ENCODE data around the gene GPHN. TPM values are rescaled to one million over a fixed set of nuclear protein-coding genes. Genes with fewer than 3 reads are reported as not detected.

GPHN gene
- total and polyA plus RNA-seq, 2 of the 4 experiments (the other 2 are of a cell fraction) = 8.0 to 8.1 TPM

DNA sequence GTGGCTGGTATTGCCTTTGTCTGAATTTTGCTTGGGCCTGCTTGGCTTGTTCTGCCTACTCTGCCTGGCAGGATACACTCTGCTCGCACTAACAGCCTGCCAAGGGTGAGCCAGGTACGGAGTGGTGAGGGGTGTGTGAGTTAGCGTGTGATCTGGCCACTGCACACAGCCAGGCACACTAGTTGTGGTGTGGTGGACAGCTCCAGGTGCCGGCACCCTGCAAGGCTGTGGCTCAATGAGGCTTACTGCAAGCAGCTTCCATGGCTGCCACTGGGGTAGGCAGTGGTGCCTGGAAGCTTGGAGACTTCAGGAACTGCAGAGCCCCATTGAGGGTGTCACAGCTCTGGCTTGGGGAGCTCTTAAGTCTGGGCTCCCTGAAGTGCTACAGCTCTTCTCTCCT lies 87.4 kb downstream of the GPHN start:
- Histone ChIP-seq H4K20me1 (ENCODE audit: insufficient read depth, low read length) (no peaks in the 10 kb centered on the region), H2BK120ac (ENCODE audit: low read depth, low read length) (no peak overlapping the region), H3K79me1 (ENCODE audit: low read depth in 1 of 2, low read length in 2 of 2) (no peaks in the 10 kb centered on the region), H2BK5ac (ENCODE audit: low read depth, low read length, poor library complexity, severe bottlenecking) (no peak overlapping the region), H3K18ac (ENCODE audit: low read depth, low read length) (no peak overlapping the region), H2AK9ac (replicated peaks; ENCODE audit: low read depth, low read length, poor library complexity) (no peak overlapping the region), H3K4ac (ENCODE audit: low read depth, low read length) (no peak overlapping the region), H4K8ac (ENCODE audit: low read depth in 2 of 2, low read length in 2 of 2) (no peak overlapping the region), H2AK5ac (ENCODE audit: low read depth, low read length) (no peak overlapping the region), H3K36me3 (ENCODE audit: control insufficient read depth, insufficient read depth, low read length) (no peaks in the 10 kb centered on the region), H2BK20ac (ENCODE audit: low read depth, low read length) (no peak overlapping the region), H2BK15ac (ENCODE audit: low read depth, low read length) (no peak overlapping the region), H2AFZ (replicated peaks; ENCODE audit: low read length, poor library complexity) (no peak overlapping the region), H3K27me3 (ENCODE audit: control insufficient read depth, insufficient read depth, low read length) (no peaks in the 10 kb centered on the region), H3K56ac (ENCODE audit: extremely low read depth, insufficient read depth, low read length) (no peak overlapping the region), H4K5ac (ENCODE audit: low read depth, low read length) (no peak overlapping the region), H3K9me1 (ENCODE audit: insufficient read depth, low read length) (no peaks in the 10 kb centered on the region), H3K4me3 (ENCODE audit: insufficient read depth, low read depth, low read length) (no peak overlapping the region), H3K4me2 (ENCODE audit: low read depth, low read length) (no peak overlapping the region), H3K4me1 (ENCODE audit: control insufficient read depth, insufficient read depth, low read length) (no peaks in the 10 kb centered on the region; the same call in 1 of the 2 replicates), H3K23ac (ENCODE audit: low read depth, low read length) (no peak overlapping the region), H3K27ac (ENCODE audit: insufficient read depth, low read length) (no peak overlapping the region), H3K9me3 (ENCODE audit: control insufficient read depth, insufficient read depth, low read length) (peaks cover 5% of the 10 kb centered on the region; the same call in 1 of the 2 replicates), H3K14ac (replicated peaks; ENCODE audit: low read depth, low read length) (no peak overlapping the region), H4K91ac (ENCODE audit: insufficient read depth, low read depth, low read length) (no peak overlapping the region), H3K9ac (ENCODE audit: low read depth, low read length) (no peak overlapping the region)
- intact Hi-C loops (cut with micrococcal nuclease) = no loop called here
- POLR2A ChIA-PET (ENCODE audit: unreplicated experiment) = no interaction called here
- no peak for DNase-seq
- in situ Hi-C loops (cut with MboI; ENCODE audit: low sequenced_read_pairs) = no loop called here
- no peak for TF ChIP-seq MXI1 (IDR thresholded peaks at IDR 0.05; ENCODE audit: borderline replicate concordance, low read depth, low read length)
- TF ChIP-seq CEBPB (IDR thresholded peaks at IDR 0.05; ENCODE audit: low read depth, low read length) = no peak
- no peak for TF ChIP-seq RFX5 (IDR thresholded peaks at IDR 0.05; ENCODE audit: low read depth, low read length)
- no peak for TF ChIP-seq POLR2A (IDR thresholded peaks at IDR 0.05; ENCODE audit: low read depth, low read length)
- no peak for TF ChIP-seq RAD21 (IDR thresholded peaks at IDR 0.05; ENCODE audit: low read length)
- TF ChIP-seq MAZ (IDR thresholded peaks at IDR 0.05; ENCODE audit: borderline replicate concordance, low read depth, low read length) = no peak
- no peak for TF ChIP-seq BHLHE40 (IDR thresholded peaks at IDR 0.05; ENCODE audit: low read depth, low read length)
- no peak for TF ChIP-seq FOS (IDR thresholded peaks at IDR 0.05; ENCODE audit: low read depth, low read length)
- no peak for TF ChIP-seq SMC3 (IDR thresholded peaks at IDR 0.05; ENCODE audit: low read depth, low read length)
- TF ChIP-seq MAFK (IDR thresholded peaks at IDR 0.05; ENCODE audit: low read depth, low read length) = no peak
- TF ChIP-seq, protein P1, sequence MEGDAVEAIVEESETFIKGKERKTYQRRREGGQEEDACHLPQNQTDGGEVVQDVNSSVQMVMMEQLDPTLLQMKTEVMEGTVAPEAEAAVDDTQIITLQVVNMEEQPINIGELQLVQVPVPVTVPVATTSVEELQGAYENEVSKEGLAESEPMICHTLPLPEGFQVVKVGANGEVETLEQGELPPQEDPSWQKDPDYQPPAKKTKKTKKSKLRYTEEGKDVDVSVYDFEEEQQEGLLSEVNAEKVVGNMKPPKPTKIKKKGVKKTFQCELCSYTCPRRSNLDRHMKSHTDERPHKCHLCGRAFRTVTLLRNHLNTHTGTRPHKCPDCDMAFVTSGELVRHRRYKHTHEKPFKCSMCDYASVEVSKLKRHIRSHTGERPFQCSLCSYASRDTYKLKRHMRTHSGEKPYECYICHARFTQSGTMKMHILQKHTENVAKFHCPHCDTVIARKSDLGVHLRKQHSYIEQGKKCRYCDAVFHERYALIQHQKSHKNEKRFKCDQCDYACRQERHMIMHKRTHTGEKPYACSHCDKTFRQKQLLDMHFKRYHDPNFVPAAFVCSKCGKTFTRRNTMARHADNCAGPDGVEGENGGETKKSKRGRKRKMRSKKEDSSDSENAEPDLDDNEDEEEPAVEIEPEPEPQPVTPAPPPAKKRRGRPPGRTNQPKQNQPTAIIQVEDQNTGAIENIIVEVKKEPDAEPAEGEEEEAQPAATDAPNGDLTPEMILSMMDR (conservative IDR thresholded peaks at IDR 0.05; ENCODE audit: low read depth, low read length) = no peak
- TF ChIP-seq CHD1 (IDR thresholded peaks at IDR 0.05; ENCODE audit: low read depth, low read length) = no peak
- TF ChIP-seq, protein P2, sequence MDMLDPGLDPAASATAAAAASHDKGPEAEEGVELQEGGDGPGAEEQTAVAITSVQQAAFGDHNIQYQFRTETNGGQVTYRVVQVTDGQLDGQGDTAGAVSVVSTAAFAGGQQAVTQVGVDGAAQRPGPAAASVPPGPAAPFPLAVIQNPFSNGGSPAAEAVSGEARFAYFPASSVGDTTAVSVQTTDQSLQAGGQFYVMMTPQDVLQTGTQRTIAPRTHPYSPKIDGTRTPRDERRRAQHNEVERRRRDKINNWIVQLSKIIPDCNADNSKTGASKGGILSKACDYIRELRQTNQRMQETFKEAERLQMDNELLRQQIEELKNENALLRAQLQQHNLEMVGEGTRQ (IDR thresholded peaks at IDR 0.05; ENCODE audit: low read depth, low read length) = no peak
- TF ChIP-seq RCOR1 (IDR thresholded peaks at IDR 0.05; ENCODE audit: insufficient replicate concordance, low read length) = no peak
- no peak for TF ChIP-seq NFE2L2 (IDR thresholded peaks at IDR 0.05; ENCODE audit: low read depth, low read length)
- TF ChIP-seq, protein P3, sequence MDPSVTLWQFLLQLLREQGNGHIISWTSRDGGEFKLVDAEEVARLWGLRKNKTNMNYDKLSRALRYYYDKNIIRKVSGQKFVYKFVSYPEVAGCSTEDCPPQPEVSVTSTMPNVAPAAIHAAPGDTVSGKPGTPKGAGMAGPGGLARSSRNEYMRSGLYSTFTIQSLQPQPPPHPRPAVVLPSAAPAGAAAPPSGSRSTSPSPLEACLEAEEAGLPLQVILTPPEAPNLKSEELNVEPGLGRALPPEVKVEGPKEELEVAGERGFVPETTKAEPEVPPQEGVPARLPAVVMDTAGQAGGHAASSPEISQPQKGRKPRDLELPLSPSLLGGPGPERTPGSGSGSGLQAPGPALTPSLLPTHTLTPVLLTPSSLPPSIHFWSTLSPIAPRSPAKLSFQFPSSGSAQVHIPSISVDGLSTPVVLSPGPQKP (IDR thresholded peaks at IDR 0.05; ENCODE audit: borderline replicate concordance, low read depth, low read length) = no peak
- WGBS, 2 experiments (ENCODE audit: extremely low coverage in 2 of 2, insufficient read length in 1 of 2) = no CpG with 5 or more reads among the region's 4 CpGs
- CTCF ChIA-PET = interaction anchor here (0.6 kb wide), 1 partner anchor 194 kb away, joined by 3 read pairs; no protein-coding TSS in a partner anchor
- dilution Hi-C loops (cut with HindIII; ENCODE audit: low sequenced_read_pairs, unreplicated experiment) = no loop called here
- BruUV-seq (replicated peaks) = no TSS peak
- ATAC-seq (ENCODE audit: low read depth) = no peak
